Caco-2 (cell line): ENCODE measurements around the gene RNF126. TPM values are rescaled to one million over a fixed set of nuclear protein-coding genes. Genes with fewer than 3 reads are reported as not detected.

Source experiments
- BruUV-seq: library from RNA; stranded (reverse); fragments of 400-500 nt; replicated peaks from 2 replicates; lab custom pipeline; 2021; lab: Mats Ljungman, UMichigan
- CTCF ChIA-PET: fragments of 300-600 bp; sonication (Branson Sonifier 250); formaldehyde crosslinking; loops from one replicate; lab custom pipeline; 2022; ENCODE audit warnings: antibody characterized with exemption; lab: Charles Lee
- POLR2A ChIA-PET: fragments of 300-600 bp; sonication (Branson Sonifier 250); formaldehyde crosslinking; loops from one replicate; lab custom pipeline; 2022; ENCODE audit warnings: antibody characterized with exemption; lab: Charles Lee
- DNase-seq, 2 experiments: peaks; one replicate each; pipeline versions ENCODE4 v3.0.0 to v3.0.0-alpha.2; 2020 to 2022
- H3K27me3 ChIP-seq: replicated peaks from 2 replicates; pipeline ENCODE4 v1.6.0; 2011; ENCODE audit warnings: low read length; ENCODE audit not compliant: control insufficient read depth, insufficient read depth
- H3K36me3 ChIP-seq: 2 replicates; pipeline ENCODE4 v1.5.1; 2011; ENCODE audit warnings: low read length; ENCODE audit not compliant: control insufficient read depth, insufficient read depth
- H3K4me1 ChIP-seq: fragments of 250-450 bp; sonication (Bioruptor Pico); 2 replicates; pipeline ENCODE4 v1.5.1; 2020; ENCODE audit warnings: mild to moderate bottlenecking
- H3K4me3 ChIP-seq: 2 replicates; pipeline ENCODE4 v1.5.1; 2011; ENCODE audit warnings: low read depth, mild to moderate bottlenecking, control low read depth, low read length
- H3K9me3 ChIP-seq: fragments of 250-450 bp; sonication (Bioruptor Pico); 2 replicates; pipeline ENCODE4 v1.5.1; 2020; ENCODE audit warnings: mild to moderate bottlenecking, moderate library complexity
- H3K27ac Mint-ChIP-seq: one replicate; pipeline ENCODE4 v1.8.0; 2022; ENCODE audit warnings: mixed read lengths; ENCODE audit not compliant: unreplicated experiment
- H3K27me3 Mint-ChIP-seq: one replicate; pipeline ENCODE4 v1.8.0; 2022; ENCODE audit warnings: mixed read lengths; ENCODE audit not compliant: insufficient read depth, unreplicated experiment
- H3K36me3 Mint-ChIP-seq: one replicate; pipeline ENCODE4 v1.8.0; 2022; ENCODE audit warnings: mild to moderate bottlenecking, mixed read lengths; ENCODE audit not compliant: insufficient read depth, unreplicated experiment
- H3K4me1 Mint-ChIP-seq: one replicate; pipeline ENCODE4 v1.8.0; 2022; ENCODE audit warnings: low read depth, mixed read lengths; ENCODE audit not compliant: unreplicated experiment
- H3K4me3 Mint-ChIP-seq: one replicate; pipeline ENCODE4 v1.8.0; 2022; ENCODE audit warnings: mild to moderate bottlenecking, moderate library complexity, mixed read lengths; ENCODE audit not compliant: unreplicated experiment
- H3K9me3 Mint-ChIP-seq: one replicate; pipeline ENCODE4 v1.8.0; 2022; ENCODE audit warnings: mixed read lengths; ENCODE audit not compliant: unreplicated experiment
- CTCF ChIP-seq, 2 experiments: fragments of 200-600 bp in 1 of 2; IDR thresholded peaks; 1 replicate in 1 of 2; 2 replicates in 1 of 2; pipeline versions ENCODE4 v1.5.1 to v1.8.0; 2011 to 2022; ENCODE audit warnings: antibody characterized with exemption in 1 of 2, control low read depth in 1 of 2, inconsistent platforms in 1 of 2, low read depth in 1 of 2, low read length in 1 of 2, mild to moderate bottlenecking in 1 of 2, moderate library complexity in 1 of 2; ENCODE audit not compliant: insufficient read depth in 1 of 2, severe bottlenecking in 1 of 2, unreplicated experiment in 1 of 2
- intact Hi-C: fragments of 100-400 bp; cut with micrococcal nuclease; formaldehyde crosslinking; loops from one replicate; pipeline ENCODE4 v1.10.0; 2022; ENCODE audit not compliant: unreplicated experiment
- total RNA-seq: library from RNA; stranded (reverse); gene quantifications from 2 replicates; pipeline ENCODE4 v1.2.3, GENCODE V29; 2022

RNF126 gene
- total RNA-seq, 1 experiment from 2014 or later: 74.6 TPM

- TF ChIP-seq CTCF (IDR thresholded peaks at IDR 0.05; ENCODE audit: insufficient read depth in 1 of 2, low read depth in 1 of 2, low read length in 1 of 2, severe bottlenecking in 1 of 2, unreplicated experiment in 1 of 2): no peak
- intact Hi-C loops: no loop called here
- Mint-ChIP-seq H3K36me3 (peaks cover 38% of the 10 kb centered on the region), H3K4me3 (no peak overlapping the region), H3K27ac (peak overlapping the region; percentile 53), H3K4me1 (peaks cover 7% of the 10 kb centered on the region), H3K27me3 (peaks cover 4% of the 10 kb centered on the region), H3K9me3 (no peaks in the 10 kb centered on the region)
- BruUV-seq: no TSS peak
- no peaks in the 10 kb centered on the region for H3K27me3 ChIP-seq
- peaks cover 6% of the 10 kb centered on the region; the same call in 1 of the 2 replicates for H3K4me1 ChIP-seq
- CTCF ChIA-PET: no interaction called here
- H3K36me3 ChIP-seq: no peaks in the 10 kb centered on the region
- no peak overlapping the region for H3K4me3 ChIP-seq
- POLR2A ChIA-PET: no interaction called here
- no peaks in the 10 kb centered on the region for H3K9me3 ChIP-seq
- DNase-seq: no peak
Observed at GRCh38 chr19:643736-644135, 19.3 kb downstream of the RNF126 start.

- Histone ChIP-seq H3K36me3 (no peaks in the 10 kb centered on the region), H3K9me3 (no peaks in the 10 kb centered on the region), H3K4me3 (no peak overlapping the region), H3K4me1 (peaks cover 7% of the 10 kb centered on the region; the same call in 1 of the 2 replicates), H3K27me3 (no peaks in the 10 kb centered on the region)
- H3K4me3 Mint-ChIP-seq: no peak overlapping the region
- H3K27me3 Mint-ChIP-seq: peaks cover 4% of the 10 kb centered on the region
- ChIA-PET CTCF (no interaction called here), POLR2A (no interaction called here)
- intact Hi-C loops: no loop called here
- no peak for DNase-seq
- TF ChIP-seq CTCF (IDR thresholded peaks at IDR 0.05; ENCODE audit: insufficient read depth in 1 of 2, low read depth in 1 of 2, low read length in 1 of 2, severe bottlenecking in 1 of 2, unreplicated experiment in 1 of 2): no peak
- H3K36me3 Mint-ChIP-seq: peaks cover 35% of the 10 kb centered on the region
- H3K4me1 Mint-ChIP-seq: peaks cover 7% of the 10 kb centered on the region
- peak overlapping the region; percentile 48 for H3K27ac Mint-ChIP-seq
- no peaks in the 10 kb centered on the region for H3K9me3 Mint-ChIP-seq
- BruUV-seq: no TSS peak
Observed at GRCh38 chr19:642767-643727, 20.0 kb downstream of the RNF126 start.

- DNase-seq: no peak
- no peak overlapping the region for H3K4me3 ChIP-seq
- no peaks in the 10 kb centered on the region for H3K9me3 ChIP-seq
- H3K4me1 ChIP-seq: peaks cover 7% of the 10 kb centered on the region; the same call in 1 of the 2 replicates
- H3K27me3 ChIP-seq: no peaks in the 10 kb centered on the region
- Mint-ChIP-seq H3K27ac (no peak overlapping the region), H3K9me3 (no peaks in the 10 kb centered on the region), H3K4me1 (peaks cover 7% of the 10 kb centered on the region), H3K36me3 (peaks cover 35% of the 10 kb centered on the region), H3K27me3 (peaks cover 4% of the 10 kb centered on the region), H3K4me3 (no peak overlapping the region)
- intact Hi-C loops: no loop called here
- ChIA-PET CTCF (no interaction called here), POLR2A (interaction anchor here (0.6 kb wide), 2 partner anchors 58 to 111 kb away, joined by 3 to 4 read pairs; no protein-coding TSS in a partner anchor)
- TF ChIP-seq CTCF (IDR thresholded peaks at IDR 0.05; ENCODE audit: insufficient read depth in 1 of 2, low read depth in 1 of 2, low read length in 1 of 2, severe bottlenecking in 1 of 2, unreplicated experiment in 1 of 2): no peak
- no TSS peak for BruUV-seq
- no peaks in the 10 kb centered on the region for H3K36me3 ChIP-seq
Observed at GRCh38 chr19:641702-642101, 21.3 kb downstream of the RNF126 start.
